Endothelial cell of umbilical vein (primary cell): ENCODE data around the gene FRMD4A. TPM values are rescaled to one million over a fixed set of nuclear protein-coding genes. Genes with fewer than 3 reads are reported as not detected.

ENCODE experiments used
- BruUV-seq: library from RNA; stranded (reverse); fragments of 400-500 nt; replicated peaks from 2 replicates; lab custom pipeline; 2021; lab: Mats Ljungman, UMichigan
- CTCF ChIA-PET: fragments of 300-600, 350-600 bp; sonication (Branson Sonifier 250); formaldehyde crosslinking; loops from one replicate; lab custom pipeline; 2021; ENCODE audit warnings: antibody characterized with exemption, inconsistent platforms; lab: Charles Lee
- POLR2A ChIA-PET: fragments of 300-600, 350-600 bp; sonication (Branson Sonifier 250); formaldehyde crosslinking; loops from one replicate; lab custom pipeline; 2021; ENCODE audit warnings: antibody characterized with exemption, inconsistent platforms; lab: Charles Lee
- DNase-seq: peaks from one replicate; pipeline ENCODE4 v3.0.0-alpha.2; 2011; ENCODE audit warnings: low read depth, low spot score
- FAIRE-seq: peaks from 2 replicates; lab custom pipeline; 2011; peaks lifted over from hg19 to GRCh38; lab: Jason Lieb, UNC
- H2AFZ ChIP-seq: 2 replicates; pipeline ENCODE4 v1.6.0; 2012; ENCODE audit warnings: low read depth, low read length, control low read depth, inconsistent platforms
- H3K27ac ChIP-seq: 2 replicates; pipeline ENCODE4 v1.5.1; 2011; ENCODE audit warnings: low read depth, mild to moderate bottlenecking, control low read depth, low read length, moderate library complexity; ENCODE audit not compliant: insufficient read depth
- H3K27me3 ChIP-seq, 2 experiments: 2 replicates each; pipeline versions ENCODE4 v1.6.0 to v1.6.1; 2011; ENCODE audit warnings: low read length in 2 of 2, mixed read lengths in 1 of 2; ENCODE audit not compliant: control insufficient read depth in 2 of 2, insufficient read depth in 2 of 2
- H3K36me3 ChIP-seq, 2 experiments: 2 replicates in 1 of 2; 3 replicates in 1 of 2; pipeline ENCODE4 v1.5.1; 2011; ENCODE audit warnings: low read length in 2 of 2, mild to moderate bottlenecking in 1 of 2, moderate library complexity in 1 of 2; ENCODE audit not compliant: control insufficient read depth in 2 of 2, insufficient read depth in 2 of 2; ENCODE audit errors: extremely low read depth in 1 of 2
- H3K4me1 ChIP-seq: 3 replicates; pipeline ENCODE4 v1.5.1; 2011; ENCODE audit warnings: mild to moderate bottlenecking, low read length; ENCODE audit not compliant: control insufficient read depth, insufficient read depth; ENCODE audit errors: extremely low read depth
- H3K4me2 ChIP-seq: 2 replicates; pipeline ENCODE4 v1.6.1; 2011; ENCODE audit warnings: low read length, control low read depth, mixed read lengths; ENCODE audit not compliant: insufficient read depth
- H3K4me3 ChIP-seq, 3 experiments: fragments of 200-600 bp in 1 of 3; sonication (generic), shearing (Covaris generic) in 1 of 3; replicated peaks in 1 of 3; 2 replicates each; pipeline ENCODE4 v1.5.1; 2011 to 2016; ENCODE audit warnings: control low read depth in 3 of 3, low read length in 3 of 3, mild to moderate bottlenecking in 2 of 3, inconsistent platforms in 1 of 3, low read depth in 1 of 3, moderate library complexity in 1 of 3; ENCODE audit not compliant: insufficient read depth in 1 of 3
- H3K79me2 ChIP-seq: 2 replicates; pipeline ENCODE4 v1.6.0; 2012; ENCODE audit warnings: low read length, inconsistent platforms; ENCODE audit not compliant: control insufficient read depth, insufficient read depth
- H3K9ac ChIP-seq: replicated peaks from 2 replicates; pipeline ENCODE3; 2011; ENCODE audit warnings: low read length, control low read depth; ENCODE audit not compliant: insufficient read depth; ENCODE audit errors: extremely low read depth
- H3K9me1 ChIP-seq: replicated peaks from 3 replicates; pipeline ENCODE4 v1.6.0; 2011; ENCODE audit warnings: mild to moderate bottlenecking, low read length; ENCODE audit not compliant: control insufficient read depth, insufficient read depth; ENCODE audit errors: extremely low read depth
- H3K9me3 ChIP-seq: replicated peaks from 2 replicates; pipeline ENCODE4 v1.5.1; 2012; ENCODE audit warnings: low read length, inconsistent platforms; ENCODE audit not compliant: control insufficient read depth, insufficient read depth
- H4K20me1 ChIP-seq: replicated peaks from 2 replicates; pipeline ENCODE3; 2011; ENCODE audit warnings: mild to moderate bottlenecking, low read length; ENCODE audit not compliant: control insufficient read depth, insufficient read depth; ENCODE audit errors: extremely low read depth
- CTCF ChIP-seq, 2 donors: IDR thresholded peaks; 1 replicate in 1 of 2; 2 replicates in 1 of 2; pipeline ENCODE4 v1.5.1; 2011; ENCODE audit warnings: low read length in 2 of 2, mild to moderate bottlenecking in 2 of 2, moderate library complexity in 2 of 2, control low read depth in 1 of 2, inconsistent platforms in 1 of 2, low read depth in 1 of 2; ENCODE audit not compliant: insufficient read depth in 1 of 2; ENCODE audit errors: extremely low read depth in 1 of 2
- EZH2 ChIP-seq: IDR thresholded peaks from 2 replicates; pipeline ENCODE4 v1.6.1; 2012; ENCODE audit warnings: borderline replicate concordance, low read depth, mild to moderate bottlenecking, moderate library complexity, low read length, inconsistent platforms; ENCODE audit not compliant: severe bottlenecking
- FOS ChIP-seq: IDR thresholded peaks from 2 replicates; pipeline ENCODE4 v1.6.1; 2011; ENCODE audit warnings: mild to moderate bottlenecking, low read length, moderate library complexity, borderline replicate concordance; ENCODE audit not compliant: insufficient read depth
- GATA2 ChIP-seq: IDR thresholded peaks from 2 replicates; pipeline ENCODE4 v1.7.0; 2011; ENCODE audit warnings: low read depth, mild to moderate bottlenecking, moderate library complexity, mixed read lengths, low read length; ENCODE audit not compliant: insufficient read length, insufficient read depth
- JUN ChIP-seq: IDR thresholded peaks from 2 replicates; pipeline ENCODE4 v1.6.1; 2011; ENCODE audit warnings: borderline replicate concordance, low read depth; ENCODE audit not compliant: insufficient read length, insufficient read depth
- MYC ChIP-seq: IDR thresholded peaks from one replicate; pipeline ENCODE4 v1.6.1; 2011; ENCODE audit warnings: mild to moderate bottlenecking, low read depth, low read length
- POLR2A ChIP-seq: IDR thresholded peaks from 2 replicates; pipeline ENCODE4 v1.6.1; 2012; ENCODE audit warnings: low read depth, mild to moderate bottlenecking, control low read depth, low read length
- POLR2AphosphoS5 ChIP-seq: IDR thresholded peaks from 2 replicates; pipeline ENCODE4 v1.6.1; 2012; ENCODE audit warnings: low read depth, mild to moderate bottlenecking, control low read depth, low read length, moderate library complexity; ENCODE audit not compliant: insufficient read depth
- dilution Hi-C: fragments of 300-500 bp; cut with MboI; formaldehyde crosslinking; loops from one replicate; pipeline ENCODE4 v1.15.0; 2019; ENCODE audit warnings: low sequenced_read_pairs; ENCODE audit not compliant: extremely low pct_ligation_motif_present
- intact Hi-C: fragments of 100-400 bp; cut with micrococcal nuclease; formaldehyde crosslinking; loops from one replicate; pipeline ENCODE4 v1.10.0; 2022
- polyA plus RNA-seq, 4 experiments: library from polyadenylated mRNA; depleted of rRNA in 3 of 4; stranded (reverse) in 3 of 4; unstranded in 1 of 4; fragments of >200 nt; gene quantifications; 2 replicates each; pipeline versions ENCODE4 v1.2.1 to v1.2.3, GENCODE V29; 2011 to 2012; ENCODE audit warnings: missing spikeins in 1 of 4
- total RNA-seq: library from RNA; stranded (reverse); gene quantifications from 2 replicates; pipeline ENCODE4 v1.2.3, GENCODE V29; 2021
- TF ChIP-seq, protein P1 (sequence below): IDR thresholded peaks from 2 replicates; pipeline ENCODE4 v1.6.1; 2011; ENCODE audit not compliant: insufficient read depth, insufficient read length

The FRMD4A gene
- total and polyA plus RNA-seq, 2 donors (not counting 3 experiments of a cell fraction or from before 2014, with no cell fraction given): 123 to 148 TPM

DNA sequence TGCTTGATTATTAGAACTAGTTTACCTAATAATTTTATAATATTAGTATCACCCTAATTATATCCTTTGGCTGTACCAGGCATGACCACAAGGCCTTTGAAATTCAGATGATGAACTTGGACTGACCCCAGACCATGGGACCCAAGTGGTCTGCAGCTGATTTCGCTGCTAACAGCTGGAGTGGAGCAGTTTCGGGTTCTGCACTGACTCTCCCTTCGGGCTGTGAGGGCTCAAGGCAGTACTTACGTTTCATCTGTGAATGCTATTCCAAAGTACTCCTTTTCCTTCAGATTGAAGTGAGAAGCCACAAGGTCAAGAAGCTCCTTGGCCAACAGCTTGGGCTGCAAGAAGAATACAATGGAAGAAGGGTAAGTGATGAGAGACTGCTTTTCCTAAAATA, 520.2 kb downstream of the FRMD4A start:
- peak overlapping the region; percentile 6 for H3K4me2 ChIP-seq

More for the DNA sequence above, 520.2 kb downstream of the FRMD4A start:
- H3K79me2 ChIP-seq: peaks cover 90% of the 10 kb centered on the region
- H3K27me3 ChIP-seq: no peaks in the 10 kb centered on the region
- peaks cover 0 to 3% of the 10 kb centered on the region in 2 experiments for H3K36me3 ChIP-seq
- H3K9me1 ChIP-seq: no peaks in the 10 kb centered on the region
- TF ChIP-seq POLR2A (no peak), JUN (no peak), CTCF (IDR thresholded peaks at IDR 0.05; ENCODE audit: extremely low read depth in 1 of 2, insufficient read depth in 1 of 2, low read depth in 1 of 2, low read length in 2 of 2) (no peak), MYC (no peak), EZH2 (no peak), FOS (no peak), GATA2 (no peak), POLR2AphosphoS5 (no peak)
- TF ChIP-seq, protein P1, sequence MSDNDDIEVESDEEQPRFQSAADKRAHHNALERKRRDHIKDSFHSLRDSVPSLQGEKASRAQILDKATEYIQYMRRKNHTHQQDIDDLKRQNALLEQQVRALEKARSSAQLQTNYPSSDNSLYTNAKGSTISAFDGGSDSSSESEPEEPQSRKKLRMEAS: no peak
- no peak overlapping the region for H3K9ac ChIP-seq
- no TSS peak for BruUV-seq
- peaks cover 48% of the 10 kb centered on the region for H3K4me1 ChIP-seq
- no peak for FAIRE-seq
- no peaks in the 10 kb centered on the region for H4K20me1 ChIP-seq
- DNase-seq: no peak
- POLR2A ChIA-PET: no interaction called here
- no peak overlapping the region for H3K27ac ChIP-seq
- H2AFZ ChIP-seq: no peak overlapping the region
- intact Hi-C loops: no loop called here
- CTCF ChIA-PET: interaction anchor here (0.6 kb wide), 1 partner anchor 8 kb away, joined by 3 read pairs; no protein-coding TSS in a partner anchor
- H3K4me3 ChIP-seq: no peak overlapping the region
- dilution Hi-C loops: no loop called here
- no peaks in the 10 kb centered on the region for H3K9me3 ChIP-seq
